HepG2 (cell line): Measurements from ENCODE around the gene FFAR4. TPM values are rescaled to one million over a fixed set of nuclear protein-coding genes. Genes with fewer than 3 reads are reported as not detected.

Experiments used
- ATAC-seq: fragments of 200-7000 bp; cut with Tn5 transposase; 3 replicates; pipeline ENCODE4 v1.9.1; 2020; ENCODE audit warnings: mild to moderate bottlenecking, moderate library complexity
- BruUV-seq: library from RNA; stranded (reverse); fragments of 400-500 nt; replicated peaks from 2 replicates; lab custom pipeline; 2021; lab: Mats Ljungman, UMichigan
- CTCF ChIA-PET: fragments of 300-600 bp; formaldehyde crosslinking; extraction: SDS; loops from one replicate; lab custom pipeline; 2021; ENCODE audit warnings: low total read pairs, inconsistent platforms, low intra/inter-chr PET ratio; lab: Yijun Ruan, JAX
- POLR2A ChIA-PET: fragments of 350-600 bp; sonication (Branson Sonifier 250); formaldehyde crosslinking; loops from one replicate; lab custom pipeline; 2020; ENCODE audit warnings: antibody characterized with exemption, inconsistent platforms; lab: Yijun Ruan, JAX
- DNase-seq: peaks from one replicate; pipeline ENCODE4 v3.0.0-alpha.2; 2015; ENCODE audit warnings: low spot score
- FAIRE-seq: peaks from 3 replicates; lab custom pipeline; 2011; peaks lifted over from hg19 to GRCh38; lab: Jason Lieb, UNC
- H2AFZ ChIP-seq: one replicate; pipeline ENCODE4 v1.6.1; 2011; ENCODE audit warnings: low read length, inconsistent platforms
- H3K27ac ChIP-seq: fragments of 300-600 bp; 3 replicates; pipeline ENCODE4 v1.8.0; 2011; ENCODE audit warnings: mixed run types, mild to moderate bottlenecking, mixed read lengths, low read length, inconsistent platforms; ENCODE audit not compliant: insufficient read depth; ENCODE audit errors: extremely low read length
- H3K27me3 ChIP-seq, 2 experiments: fragments of 200-600 bp in 1 of 2; 2 replicates in 1 of 2; 3 replicates in 1 of 2; pipeline versions ENCODE4 v1.6.0 to v1.8.0; 2011; ENCODE audit warnings: low read length in 2 of 2, mild to moderate bottlenecking in 2 of 2, moderate library complexity in 2 of 2, inconsistent platforms in 1 of 2; ENCODE audit not compliant: insufficient read depth in 2 of 2, control insufficient read depth in 1 of 2
- H3K36me3 ChIP-seq, 2 experiments: fragments of 200-600 bp in 1 of 2; replicated peaks in 1 of 2; 2 replicates in 1 of 2; 3 replicates in 1 of 2; pipeline versions ENCODE4 v1.5.1 to v1.8.0; 2011; ENCODE audit warnings: low read length in 2 of 2, inconsistent platforms in 1 of 2; ENCODE audit not compliant: insufficient read depth in 2 of 2, control insufficient read depth in 1 of 2
- H3K4me1 ChIP-seq: 2 replicates; pipeline ENCODE4 v1.5.1; 2012; ENCODE audit warnings: low read length, inconsistent platforms; ENCODE audit not compliant: insufficient read depth
- H3K4me2 ChIP-seq: 2 replicates; pipeline ENCODE4 v1.6.0; 2011; ENCODE audit warnings: low read depth, low read length, inconsistent platforms
- H3K4me3 ChIP-seq, 3 experiments: fragments of 200-600 bp in 1 of 3; sonication (generic), shearing (Covaris generic) in 1 of 3; replicated peaks in 1 of 3; 2 replicates each; pipeline ENCODE4 v1.5.1; 2011 to 2016; ENCODE audit warnings: low read length in 3 of 3, inconsistent platforms in 2 of 3, low read depth in 2 of 3, mild to moderate bottlenecking in 2 of 3, control low read depth in 1 of 3, mixed read lengths in 1 of 3; ENCODE audit not compliant: insufficient read depth in 1 of 3
- H3K79me2 ChIP-seq: one replicate; pipeline ENCODE4 v1.6.1; 2011; ENCODE audit warnings: low read length, inconsistent platforms; ENCODE audit not compliant: insufficient read depth
- H3K9ac ChIP-seq: 2 replicates; pipeline ENCODE4 v1.6.0; 2011; ENCODE audit warnings: mild to moderate bottlenecking, low read depth, low read length, inconsistent platforms; ENCODE audit not compliant: insufficient read depth
- H3K9me3 ChIP-seq: 2 replicates; pipeline ENCODE4 v1.5.1; 2012; ENCODE audit warnings: mild to moderate bottlenecking, low read length
- H4K20me1 ChIP-seq: 2 replicates; pipeline ENCODE4 v1.6.0; 2011; ENCODE audit warnings: inconsistent platforms, mild to moderate bottlenecking, low read length, moderate library complexity; ENCODE audit not compliant: insufficient read depth
- ARID2 ChIP-seq: sonication (generic); formaldehyde crosslinking; IDR thresholded peaks from 2 replicates; pipeline ENCODE4 v1.8.1; 2022; ENCODE audit warnings: mild to moderate bottlenecking, missing genetic modification reagents, borderline replicate concordance
- FLYWCH1 ChIP-seq: sonication (generic); formaldehyde crosslinking; IDR thresholded peaks from 2 replicates; pipeline ENCODE4 v1.8.1; 2023; ENCODE audit warnings: mild to moderate bottlenecking, missing genetic modification reagents
- KDM5B ChIP-seq: sonication (generic); formaldehyde crosslinking; IDR thresholded peaks from 2 replicates; pipeline ENCODE4 v1.4.0; 2020; ENCODE audit warnings: missing genetic modification reagents, mild to moderate bottlenecking, borderline replicate concordance
- PITX1 ChIP-seq: sonication (generic); formaldehyde crosslinking; IDR thresholded peaks from 2 replicates; pipeline ENCODE4 v1.5.1; 2020; ENCODE audit warnings: mild to moderate bottlenecking, missing genetic modification reagents
- RBM39 ChIP-seq: fragments of 200-400 bp; formaldehyde crosslinking; IDR thresholded peaks from one replicate; pipeline ENCODE4 v1.6.1; 2018; ENCODE audit warnings: antibody characterized with exemption, mild to moderate bottlenecking, low read depth, low read length; ENCODE audit not compliant: poor library complexity, severe bottlenecking
- STAT5B ChIP-seq: sonication (generic); formaldehyde crosslinking; IDR thresholded peaks from 2 replicates; pipeline ENCODE4 v1.4.0; 2020; ENCODE audit warnings: missing genetic modification reagents
- ZNF317 ChIP-seq: sonication (generic); formaldehyde crosslinking; IDR thresholded peaks from 2 replicates; pipeline ENCODE4 v1.5.0; 2020; ENCODE audit warnings: mild to moderate bottlenecking, missing genetic modification reagents
- ZNF678 ChIP-seq: sonication (generic); formaldehyde crosslinking; IDR thresholded peaks from 2 replicates; pipeline ENCODE4 v1.4.0; 2020; ENCODE audit warnings: mild to moderate bottlenecking, missing genetic modification reagents
- WGBS: methylation state at CpG from one replicate; pipeline ENCODE4 v1.1.6; 2017; ENCODE audit warnings: low lambda C conversion rate; 5-methylcytosine and 5-hydroxymethylcytosine counted together
- in situ Hi-C: cut with HindIII; loops from 2 replicates; pipeline ENCODE4 v1.10.0; 2017; ENCODE audit warnings: low pct_unique_long_range_greater_than_20kb; ENCODE audit not compliant: extremely low pct_ligation_motif_present
- intact Hi-C: fragments of 100-400 bp; cut with micrococcal nuclease; formaldehyde crosslinking; loops from one replicate; pipeline ENCODE4 v1.10.0; 2022; ENCODE audit not compliant: unreplicated experiment
- polyA plus RNA-seq, 8 experiments: library from polyadenylated mRNA; depleted of rRNA in 3 of 8; stranded (reverse) in 7 of 8; unstranded in 1 of 8; fragments of >200 nt; fragmentation: Illumina TruSeq in 4 of 8; extraction: Trizol in 4 of 8; gene quantifications; 2 replicates each; pipeline versions ENCODE4 v1.2.1 to v1.2.3, GENCODE V29; 2011 to 2016; ENCODE audit warnings: low read depth in 4 of 8, missing spikeins in 1 of 8, mixed read lengths in 1 of 8; ENCODE audit not compliant: insufficient read depth in 1 of 8
- total RNA-seq, 5 experiments: library from RNA; depleted of rRNA; stranded (reverse); fragments of >200 nt; fragmentation: Illumina TruSeq; extraction: Trizol; gene quantifications; 2 replicates each; pipeline ENCODE4 v1.2.3, GENCODE V29; 2016; ENCODE audit warnings: low read depth in 1 of 5
- TF ChIP-seq, protein P1 (sequence below): sonication (generic); formaldehyde crosslinking; IDR thresholded peaks from 2 replicates; pipeline ENCODE4 v1.5.0; 2020; ENCODE audit warnings: missing genetic modification reagents, mild to moderate bottlenecking, borderline replicate concordance
- TF ChIP-seq, protein P2 (sequence below): sonication (generic); formaldehyde crosslinking; conservative IDR thresholded peaks from 2 replicates; pipeline ENCODE4 v1.4.0; 2020; ENCODE audit warnings: missing genetic modification reagents
- TF ChIP-seq, protein P3 (sequence below): sonication (generic); formaldehyde crosslinking; IDR thresholded peaks from 2 replicates; pipeline ENCODE4 v1.5.0; 2020; ENCODE audit warnings: missing genetic modification reagents
- TF ChIP-seq, protein P4 (sequence below): sonication (generic); formaldehyde crosslinking; IDR thresholded peaks from 2 replicates; pipeline ENCODE4 v1.5.1; 2020; ENCODE audit warnings: mild to moderate bottlenecking, missing genetic modification reagents, borderline replicate concordance

FFAR4 gene
- total and polyA plus RNA-seq, 2 of the 13 experiments (the other 11 are each of a cell fraction or from before 2014, with no cell fraction given), result 0.09 TPM; not detected in 1

DNA sequence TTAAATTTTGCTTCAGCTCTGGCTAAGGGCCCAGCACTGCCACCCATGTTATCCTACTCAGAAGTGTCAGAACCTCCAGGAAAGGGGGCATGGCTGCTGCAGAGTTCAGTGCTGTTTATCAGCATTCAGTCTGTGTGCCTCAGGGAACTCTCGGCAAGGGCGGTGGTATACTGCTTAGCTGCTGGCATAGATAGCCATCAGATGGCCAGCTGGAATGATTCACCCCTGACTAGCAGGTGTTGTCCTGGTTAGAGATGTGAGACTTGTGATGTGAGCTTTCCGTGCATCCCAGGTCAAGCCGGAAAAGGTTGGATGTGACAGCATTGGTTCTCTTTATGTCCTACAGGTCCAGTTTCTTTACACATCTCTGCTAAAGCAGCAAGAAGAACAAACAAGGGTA lies 47.9 kb upstream of the FFAR4 start (continued):
- TF ChIP-seq, protein P1, sequence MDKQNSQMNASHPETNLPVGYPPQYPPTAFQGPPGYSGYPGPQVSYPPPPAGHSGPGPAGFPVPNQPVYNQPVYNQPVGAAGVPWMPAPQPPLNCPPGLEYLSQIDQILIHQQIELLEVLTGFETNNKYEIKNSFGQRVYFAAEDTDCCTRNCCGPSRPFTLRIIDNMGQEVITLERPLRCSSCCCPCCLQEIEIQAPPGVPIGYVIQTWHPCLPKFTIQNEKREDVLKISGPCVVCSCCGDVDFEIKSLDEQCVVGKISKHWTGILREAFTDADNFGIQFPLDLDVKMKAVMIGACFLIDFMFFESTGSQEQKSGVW (CRISPR knock-in tag), result no peak
- no peak for TF ChIP-seq ZNF317 (CRISPR knock-in tag)
- no peak for TF ChIP-seq FLYWCH1 (CRISPR knock-in tag)
- TF ChIP-seq, protein P2, sequence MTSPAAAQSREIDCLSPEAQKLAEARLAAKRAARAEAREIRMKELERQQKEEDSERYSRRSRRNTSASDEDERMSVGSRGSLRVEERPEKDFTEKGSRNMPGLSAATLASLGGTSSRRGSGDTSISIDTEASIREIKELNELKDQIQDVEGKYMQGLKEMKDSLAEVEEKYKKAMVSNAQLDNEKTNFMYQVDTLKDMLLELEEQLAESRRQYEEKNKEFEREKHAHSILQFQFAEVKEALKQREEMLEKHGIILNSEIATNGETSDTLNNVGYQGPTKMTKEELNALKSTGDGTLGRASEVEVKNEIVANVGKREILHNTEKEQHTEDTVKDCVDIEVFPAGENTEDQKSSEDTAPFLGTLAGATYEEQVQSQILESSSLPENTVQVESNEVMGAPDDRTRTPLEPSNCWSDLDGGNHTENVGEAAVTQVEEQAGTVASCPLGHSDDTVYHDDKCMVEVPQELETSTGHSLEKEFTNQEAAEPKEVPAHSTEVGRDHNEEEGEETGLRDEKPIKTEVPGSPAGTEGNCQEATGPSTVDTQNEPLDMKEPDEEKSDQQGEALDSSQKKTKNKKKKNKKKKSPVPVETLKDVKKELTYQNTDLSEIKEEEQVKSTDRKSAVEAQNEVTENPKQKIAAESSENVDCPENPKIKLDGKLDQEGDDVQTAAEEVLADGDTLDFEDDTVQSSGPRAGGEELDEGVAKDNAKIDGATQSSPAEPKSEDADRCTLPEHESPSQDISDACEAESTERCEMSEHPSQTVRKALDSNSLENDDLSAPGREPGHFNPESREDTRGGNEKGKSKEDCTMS (CRISPR knock-in tag), result no peak
- no peak for TF ChIP-seq ZNF678 (CRISPR knock-in tag)

DNA sequence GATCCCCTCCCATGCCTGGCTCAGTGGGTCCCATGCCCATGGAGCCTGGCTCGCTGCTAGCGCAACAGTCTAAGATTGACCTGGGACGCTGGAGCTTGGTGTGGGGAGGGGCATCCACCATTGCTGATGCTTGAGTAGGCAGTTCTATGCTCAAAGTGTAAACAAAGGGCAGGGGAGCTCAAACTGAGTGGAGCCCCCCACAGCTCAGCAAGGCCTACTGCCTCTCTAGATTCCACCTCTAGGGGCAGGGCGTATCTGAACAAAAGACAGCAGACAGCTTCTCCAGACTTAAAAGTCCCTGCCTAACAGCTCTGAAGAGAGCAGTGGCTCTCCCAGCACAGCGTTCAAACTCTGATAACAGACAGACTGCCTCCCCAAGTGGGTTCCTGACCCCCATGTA lies 31.2 kb upstream of the FFAR4 start:
- H3K4me1 ChIP-seq, result peaks cover 11% of the 10 kb centered on the region
- H3K9ac ChIP-seq, result no peak overlapping the region
- no peak overlapping the region for H3K4me3 ChIP-seq
- H2AFZ ChIP-seq, result no peak overlapping the region
- H3K27me3 ChIP-seq, result no peaks in the 10 kb centered on the region
- no peaks in the 10 kb centered on the region for H3K9me3 ChIP-seq
- H3K4me2 ChIP-seq, result no peak overlapping the region
- in situ Hi-C loops, result no loop called here
- ATAC-seq (no peak), DNase-seq (no peak), FAIRE-seq (no peak)
- no TSS peak for BruUV-seq
- H3K36me3 ChIP-seq, result no peaks in the 10 kb centered on the region
- WGBS, result 80% methylated on average over 1 of the region's 5 CpGs
- no peak overlapping the region for H3K27ac ChIP-seq
- intact Hi-C loops, result no loop called here
- POLR2A ChIA-PET, result no interaction called here
- CTCF ChIA-PET, result no interaction called here
- H3K79me2 ChIP-seq, result no peaks in the 10 kb centered on the region
- no peaks in the 10 kb centered on the region for H4K20me1 ChIP-seq
- TF ChIP-seq, protein P3, sequence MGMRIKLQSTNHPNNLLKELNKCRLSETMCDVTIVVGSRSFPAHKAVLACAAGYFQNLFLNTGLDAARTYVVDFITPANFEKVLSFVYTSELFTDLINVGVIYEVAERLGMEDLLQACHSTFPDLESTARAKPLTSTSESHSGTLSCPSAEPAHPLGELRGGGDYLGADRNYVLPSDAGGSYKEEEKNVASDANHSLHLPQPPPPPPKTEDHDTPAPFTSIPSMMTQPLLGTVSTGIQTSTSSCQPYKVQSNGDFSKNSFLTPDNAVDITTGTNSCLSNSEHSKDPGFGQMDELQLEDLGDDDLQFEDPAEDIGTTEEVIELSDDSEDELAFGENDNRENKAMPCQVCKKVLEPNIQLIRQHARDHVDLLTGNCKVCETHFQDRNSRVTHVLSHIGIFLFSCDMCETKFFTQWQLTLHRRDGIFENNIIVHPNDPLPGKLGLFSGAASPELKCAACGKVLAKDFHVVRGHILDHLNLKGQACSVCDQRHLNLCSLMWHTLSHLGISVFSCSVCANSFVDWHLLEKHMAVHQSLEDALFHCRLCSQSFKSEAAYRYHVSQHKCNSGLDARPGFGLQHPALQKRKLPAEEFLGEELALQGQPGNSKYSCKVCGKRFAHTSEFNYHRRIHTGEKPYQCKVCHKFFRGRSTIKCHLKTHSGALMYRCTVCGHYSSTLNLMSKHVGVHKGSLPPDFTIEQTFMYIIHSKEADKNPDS (CRISPR knock-in tag), result no peak
- TF ChIP-seq STAT5B (CRISPR knock-in tag), result no peak
- no peak for TF ChIP-seq PITX1 (CRISPR knock-in tag)
- TF ChIP-seq ARID2, result no peak
- TF ChIP-seq KDM5B (CRISPR knock-in tag), result no peak
- TF ChIP-seq, protein P4, sequence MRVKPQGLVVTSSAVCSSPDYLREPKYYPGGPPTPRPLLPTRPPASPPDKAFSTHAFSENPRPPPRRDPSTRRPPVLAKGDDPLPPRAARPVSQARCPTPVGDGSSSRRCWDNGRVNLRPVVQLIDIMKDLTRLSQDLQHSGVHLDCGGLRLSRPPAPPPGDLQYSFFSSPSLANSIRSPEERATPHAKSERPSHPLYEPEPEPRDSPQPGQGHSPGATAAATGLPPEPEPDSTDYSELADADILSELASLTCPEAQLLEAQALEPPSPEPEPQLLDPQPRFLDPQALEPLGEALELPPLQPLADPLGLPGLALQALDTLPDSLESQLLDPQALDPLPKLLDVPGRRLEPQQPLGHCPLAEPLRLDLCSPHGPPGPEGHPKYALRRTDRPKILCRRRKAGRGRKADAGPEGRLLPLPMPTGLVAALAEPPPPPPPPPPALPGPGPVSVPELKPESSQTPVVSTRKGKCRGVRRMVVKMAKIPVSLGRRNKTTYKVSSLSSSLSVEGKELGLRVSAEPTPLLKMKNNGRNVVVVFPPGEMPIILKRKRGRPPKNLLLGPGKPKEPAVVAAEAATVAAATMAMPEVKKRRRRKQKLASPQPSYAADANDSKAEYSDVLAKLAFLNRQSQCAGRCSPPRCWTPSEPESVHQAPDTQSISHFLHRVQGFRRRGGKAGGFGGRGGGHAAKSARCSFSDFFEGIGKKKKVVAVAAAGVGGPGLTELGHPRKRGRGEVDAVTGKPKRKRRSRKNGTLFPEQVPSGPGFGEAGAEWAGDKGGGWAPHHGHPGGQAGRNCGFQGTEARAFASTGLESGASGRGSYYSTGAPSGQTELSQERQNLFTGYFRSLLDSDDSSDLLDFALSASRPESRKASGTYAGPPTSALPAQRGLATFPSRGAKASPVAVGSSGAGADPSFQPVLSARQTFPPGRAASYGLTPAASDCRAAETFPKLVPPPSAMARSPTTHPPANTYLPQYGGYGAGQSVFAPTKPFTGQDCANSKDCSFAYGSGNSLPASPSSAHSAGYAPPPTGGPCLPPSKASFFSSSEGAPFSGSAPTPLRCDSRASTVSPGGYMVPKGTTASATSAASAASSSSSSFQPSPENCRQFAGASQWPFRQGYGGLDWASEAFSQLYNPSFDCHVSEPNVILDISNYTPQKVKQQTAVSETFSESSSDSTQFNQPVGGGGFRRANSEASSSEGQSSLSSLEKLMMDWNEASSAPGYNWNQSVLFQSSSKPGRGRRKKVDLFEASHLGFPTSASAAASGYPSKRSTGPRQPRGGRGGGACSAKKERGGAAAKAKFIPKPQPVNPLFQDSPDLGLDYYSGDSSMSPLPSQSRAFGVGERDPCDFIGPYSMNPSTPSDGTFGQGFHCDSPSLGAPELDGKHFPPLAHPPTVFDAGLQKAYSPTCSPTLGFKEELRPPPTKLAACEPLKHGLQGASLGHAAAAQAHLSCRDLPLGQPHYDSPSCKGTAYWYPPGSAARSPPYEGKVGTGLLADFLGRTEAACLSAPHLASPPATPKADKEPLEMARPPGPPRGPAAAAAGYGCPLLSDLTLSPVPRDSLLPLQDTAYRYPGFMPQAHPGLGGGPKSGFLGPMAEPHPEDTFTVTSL (CRISPR knock-in tag), result no peak
- no peak for TF ChIP-seq RBM39
